Stimulated activated CD4-positive, alpha-beta T cell treated with anti-CD3 and anti-CD28 coated beads, Interleukin-15, amount 100 ng/mL, for 1 hour (primary cell): ENCODE results near the gene DDX5.
"Not testable (repeated sequence)": the region's sequence is repeated elsewhere in the genome, so short reads cannot be mapped to it uniquely, and the experiment has no call there.

Source experiments
- DNase-seq, 2 donors: peaks; one replicate each; pipeline ENCODE4 v3.0.0-alpha.2; 2020; ENCODE audit warnings: low read depth in 1 of 2, low spot score in 1 of 2

Gene DDX5

GRCh38 chr17:64508683-64509082 lies 2.6 kb upstream of the DDX5 start:
- no peak for DNase-seq

- DNase-seq, result no peak
Observed at GRCh38 chr17:64507413-64507782, 1.3 kb upstream of the DDX5 start.

GRCh38 chr17:64506576-64507412 lies 705 bp upstream of the DDX5 start, which contains the start of gene CEP95:
CEP95 (plus strand) TSS chr17:64506977; CDS start chr17:64507098, 121 bp downstream.
- peak; percentile 86 to 91 for DNase-seq

- DNase-seq, result peak; percentile 71 to 73
Observed at GRCh38 chr17:64505340-64506200, 519 bp downstream of the DDX5 start.

GRCh38 chr17:64504769-64505339 lies 1.2 kb downstream of the DDX5 start:
- DNase-seq, result no peak

GRCh38 chr17:64503821-64504768 lies 2.0 kb downstream of the DDX5 start:
- DNase-seq, result no peak

GRCh38 chr17:64503341-64503740 lies 2.7 kb downstream of the DDX5 start:
- no peak for DNase-seq

- no peak for DNase-seq
Observed at GRCh38 chr17:64502809-64503208, 3.3 kb downstream of the DDX5 start.

- DNase-seq, result no peak
Observed at GRCh38 chr17:64502021-64502420, 4.1 kb downstream of the DDX5 start.

- no peak for DNase-seq
Observed at GRCh38 chr17:64500862-64501765, 5.0 kb downstream of the DDX5 start.

- no peak for DNase-seq
Observed at GRCh38 chr17:64500487-64500859, 5.6 kb downstream of the DDX5 start.

GRCh38 chr17:64499805-64500486 lies 6.1 kb downstream of the DDX5 start:
- no peak for DNase-seq

GRCh38 chr17:64498308-64499203 lies 7.5 kb downstream of the DDX5 start:
- no peak for DNase-seq

- no peak for DNase-seq
Observed at GRCh38 chr17:64497565-64498035, 8.5 kb downstream of the DDX5 start.

- peak; percentile 90 to 93 for DNase-seq
Observed at GRCh38 chr17:64496786-64497564, 9.1 kb downstream of the DDX5 start, which contains the start of gene POLG2. POLG2 (minus strand) TSS chr17:64497054; CDS start chr17:64496968, 86 bp downstream.

GRCh38 chr17:64496348-64496785 lies 9.7 kb downstream of the DDX5 start:
- no peak for DNase-seq

- DNase-seq, result not testable (repeated sequence)
Observed at GRCh38 chr17:64495300-64495699, 10.8 kb downstream of the DDX5 start.
